Right lobe of liver (tissue), 6 donors: Measurements from ENCODE around the gene MAPKAPK3. TPM values are rescaled to one million over a fixed set of nuclear protein-coding genes. Genes with fewer than 3 reads are reported as not detected.

ENCODE experiments used
- ATAC-seq, 4 donors: fragments of 200-7000 bp; cut with Tn5 transposase; one replicate each; pipeline ENCODE4 v1.9.1; 2020; ENCODE audit warnings: mild to moderate bottlenecking in 4 of 4, moderate library complexity in 4 of 4
- DNase-seq, 3 donors: peaks; one replicate each; pipeline ENCODE4 v3.0.0-alpha.2; 2020
- H3K27ac ChIP-seq, 3 donors: fragments of 200-600 bp; one replicate each; pipeline ENCODE4 v1.8.0; 2022
- H3K27me3 ChIP-seq, 2 donors: fragments of 200-600 bp; one replicate each; pipeline ENCODE4 v1.8.0; 2022
- H3K36me3 ChIP-seq, 4 donors: fragments of 200-600 bp; sonication (generic) in 1 of 4; one replicate each; pipeline versions ENCODE4 v1.5.1 to v1.8.0; 2017 to 2022; ENCODE audit warnings: control low read depth in 1 of 4
- H3K4me1 ChIP-seq, 4 donors: fragments of 200-600 bp; sonication (generic) in 1 of 4; one replicate each; pipeline versions ENCODE4 v1.5.1 to v1.8.0; 2017 to 2022; ENCODE audit warnings: control low read depth in 1 of 4
- H3K4me3 ChIP-seq, 3 donors: fragments of 200-600 bp; one replicate each; pipeline ENCODE4 v1.8.0; 2022
- H3K9me3 ChIP-seq, 4 donors: fragments of 200-600 bp; sonication (generic) in 1 of 4; one replicate each; pipeline versions ENCODE4 v1.5.1 to v1.8.0; 2017 to 2022; ENCODE audit warnings: control low read depth in 1 of 4
- CTCF ChIP-seq, 4 donors: fragments of 200-600 bp in 3 of 4; fragments of 450-650 bp in 1 of 4; IDR thresholded peaks; one replicate each; pipeline versions ENCODE4 v1.5.1 to v1.8.0; 2016 to 2022; ENCODE audit warnings: antibody characterized with exemption in 4 of 4, mild to moderate bottlenecking in 2 of 4
- POLR2A ChIP-seq: fragments of 450-650 bp; IDR thresholded peaks from one replicate; pipeline ENCODE4 v1.6.1; 2017; ENCODE audit warnings: antibody characterized with exemption, mild to moderate bottlenecking
- WGBS: methylation state at CpG from one replicate; pipeline ENCODE4 v1.1.6; 2018; ENCODE audit warnings: low coverage, low lambda C conversion rate; ENCODE audit not compliant: insufficient coverage; ENCODE audit errors: missing lambda C conversion rate; 5-methylcytosine and 5-hydroxymethylcytosine counted together
- intact Hi-C, 2 donors: fragments of 100-400 bp; cut with DNase I; formaldehyde crosslinking; loops; one replicate each; pipeline versions ENCODE4 v1.11.2 to v1.14.1; 2022
- total RNA-seq, 6 experiments: library from RNA; depleted of rRNA in 2 of 6; stranded (reverse); fragments of >200 nt in 2 of 6; fragmentation: NEBNext Ultra II Directional in 3 of 6; extraction: Animal tissue kit (Norgen Biotek cat#: 25700) in 3 of 6; gene quantifications; one replicate each; pipeline versions ENCODE4 v1.1.0 to v1.2.4, GENCODE V29; 2016 to 2023
- donor health status: DM: no; HTN: yes; CAD: no.
- donor health status: DM: no; HTN: no; CAD: no.
- donor health status: DM: no; HTN: no; CAD: no.
- donor health status: DM: no; HTN: yes; CAD: no.
- donor health status: DM: no; HTN: yes; CAD: no.

The MAPKAPK3 gene
- total RNA-seq, 6 experiments from 2014 or later = 16.6 to 21.4 (median 18.6) TPM

- intact Hi-C loops = no loop called here
- H3K4me1 ChIP-seq = no peaks in the 10 kb centered on the region
- H3K27me3 ChIP-seq = no peaks in the 10 kb centered on the region
- no CpG with 5 or more reads among the region's 3 CpGs for WGBS
- H3K9me3 ChIP-seq = no peaks in the 10 kb centered on the region
- DNase-seq = peak in 2 of 3 donors; percentile 25 to 37
- H3K36me3 ChIP-seq = no peaks in the 10 kb centered on the region
- TF ChIP-seq CTCF (IDR thresholded peaks at IDR 0.05) (no peak), POLR2A (no peak)
- no peak for ATAC-seq
- H3K27ac ChIP-seq = no peak overlapping the region
- no peak overlapping the region for H3K4me3 ChIP-seq
Observed at GRCh38 chr3:50658831-50659230, 41.9 kb downstream of the MAPKAPK3 start.

GRCh38 chr3:50660386-50660785 lies 43.4 kb downstream of the MAPKAPK3 start:
- DNase-seq = peak in 1 of 3 donors; percentile 15
- WGBS = 100% methylated on average over 4 of the region's 10 CpGs
- H3K4me1 ChIP-seq = no peaks in the 10 kb centered on the region
- ATAC-seq = no peak
- no peak overlapping the region for H3K4me3 ChIP-seq
- no peaks in the 10 kb centered on the region for H3K36me3 ChIP-seq
- intact Hi-C loops = no loop called here
- H3K9me3 ChIP-seq = no peaks in the 10 kb centered on the region
- no peak overlapping the region for H3K27ac ChIP-seq
- TF ChIP-seq POLR2A = no peak
- TF ChIP-seq CTCF (IDR thresholded peaks at IDR 0.05) = no peak
- no peaks in the 10 kb centered on the region for H3K27me3 ChIP-seq

- ATAC-seq (no peak), DNase-seq (peak in 1 of 3 donors; percentile 10)
- 76% methylated on average over 6 of the region's 6 CpGs for WGBS
Observed at GRCh38 chr3:50661321-50661837, 44.4 kb downstream of the MAPKAPK3 start.

GRCh38 chr3:50662408-50662807 lies 45.5 kb downstream of the MAPKAPK3 start:
- no peak for ATAC-seq
- no peaks in the 10 kb centered on the region for H3K36me3 ChIP-seq
- intact Hi-C loops = no loop called here
- whole genome bisulfite sequencing = 30% methylated on average over 1 of the region's 2 CpGs
- TF ChIP-seq POLR2A = no peak
- no peak for TF ChIP-seq CTCF (IDR thresholded peaks at IDR 0.05)
- H3K27ac ChIP-seq = no peak overlapping the region
- peak in 2 of 3 donors; percentile 7 to 19 for DNase-seq
- H3K27me3 ChIP-seq = no peaks in the 10 kb centered on the region
- H3K9me3 ChIP-seq = no peaks in the 10 kb centered on the region
- no peaks in the 10 kb centered on the region for H3K4me1 ChIP-seq
- H3K4me3 ChIP-seq = no peak overlapping the region

More at GRCh38 chr3:50661321-50661837, 44.4 kb downstream of the MAPKAPK3 start:
- Histone ChIP-seq H3K9me3 (no peaks in the 10 kb centered on the region), H3K4me1 (no peaks in the 10 kb centered on the region), H3K27ac (no peak overlapping the region), H3K4me3 (no peak overlapping the region), H3K27me3 (no peaks in the 10 kb centered on the region), H3K36me3 (no peaks in the 10 kb centered on the region)
- intact Hi-C loops = no loop called here
- TF ChIP-seq POLR2A (no peak), CTCF (IDR thresholded peaks at IDR 0.05) (no peak)
